COLO829 (cell line): ENCODE data around the gene CDC42.

Experiments
- DNase-seq: peaks from one replicate; pipeline ENCODE4 v3.0.0; 2012; ENCODE audit warnings: low spot score

CDC42 gene

DNA sequence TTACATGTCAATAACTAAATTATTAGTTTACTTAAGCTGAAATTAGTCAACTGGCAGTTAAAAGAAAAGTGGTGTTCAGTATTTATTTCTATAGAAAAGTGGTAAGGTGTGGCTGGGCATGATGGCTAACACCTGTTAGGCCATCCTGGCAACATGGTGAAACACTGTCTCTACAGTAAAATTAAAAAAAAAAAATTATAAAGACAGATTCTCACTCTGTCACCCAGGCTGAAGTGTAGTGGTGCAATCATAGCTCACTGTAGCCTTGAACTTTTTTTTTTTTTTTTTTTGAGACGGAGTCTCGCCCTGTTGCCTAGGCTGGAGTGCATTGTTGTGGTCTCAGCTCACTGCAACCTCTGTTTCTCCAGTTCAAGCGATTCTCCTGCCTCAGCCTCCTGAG, 57.5 kb downstream of the CDC42 start:
- DNase-seq, result no peak

GRCh38 chr1:22111115-22111514, 58.6 kb downstream of the CDC42 start:
- no peak for DNase-seq

GRCh38 chr1:22111620-22112019, 59.1 kb downstream of the CDC42 start:
- DNase-seq, result no peak

DNA sequence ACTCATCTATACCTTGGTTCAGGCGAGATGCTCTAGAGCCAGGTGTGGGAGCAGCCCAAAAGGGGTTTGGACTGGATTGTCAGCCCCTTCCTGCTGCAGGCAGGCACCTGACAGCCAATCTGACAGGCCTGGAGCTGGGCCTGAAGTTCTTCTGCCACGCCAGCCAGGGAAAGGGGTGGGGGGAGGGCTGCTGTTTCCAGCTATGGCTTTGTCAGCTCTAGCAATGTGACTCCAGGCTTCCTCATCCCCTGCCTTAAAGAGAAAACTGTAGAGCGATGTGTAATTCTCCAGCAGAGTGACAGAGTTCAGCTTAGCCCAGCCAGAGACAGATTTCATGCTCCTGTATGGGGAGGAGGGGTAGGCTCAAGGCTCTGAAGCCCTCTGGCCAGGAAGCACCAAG, 60.0 kb downstream of the CDC42 start:
- no peak for DNase-seq

- DNase-seq, result no peak
Measured at GRCh38 chr1:22114083-22115012, 61.8 kb downstream of the CDC42 start.

DNA sequence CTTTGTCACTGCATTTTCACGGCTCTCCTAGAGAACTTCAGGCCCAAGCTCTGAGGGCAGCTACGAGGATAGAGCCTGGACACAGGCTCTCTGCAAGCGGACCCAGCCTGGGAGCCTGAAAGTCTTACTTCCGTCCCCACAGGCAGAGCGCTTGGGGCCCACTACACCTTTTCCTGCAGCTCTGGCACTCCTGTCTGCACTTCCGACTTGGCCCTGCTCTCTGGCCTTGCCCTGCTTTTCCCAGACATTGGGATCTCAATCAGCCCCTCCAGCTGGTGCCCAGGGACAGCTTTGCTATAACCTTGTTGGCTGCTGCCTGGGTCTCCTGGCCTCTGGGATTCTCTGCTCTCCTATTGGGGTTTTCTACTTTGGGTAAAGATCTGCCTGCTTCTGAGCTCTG, 62.8 kb downstream of the CDC42 start:
- DNase-seq, result no peak

- DNase-seq, result peak; percentile 42
Measured at GRCh38 chr1:22117238-22117637, 64.7 kb downstream of the CDC42 start.

DNA sequence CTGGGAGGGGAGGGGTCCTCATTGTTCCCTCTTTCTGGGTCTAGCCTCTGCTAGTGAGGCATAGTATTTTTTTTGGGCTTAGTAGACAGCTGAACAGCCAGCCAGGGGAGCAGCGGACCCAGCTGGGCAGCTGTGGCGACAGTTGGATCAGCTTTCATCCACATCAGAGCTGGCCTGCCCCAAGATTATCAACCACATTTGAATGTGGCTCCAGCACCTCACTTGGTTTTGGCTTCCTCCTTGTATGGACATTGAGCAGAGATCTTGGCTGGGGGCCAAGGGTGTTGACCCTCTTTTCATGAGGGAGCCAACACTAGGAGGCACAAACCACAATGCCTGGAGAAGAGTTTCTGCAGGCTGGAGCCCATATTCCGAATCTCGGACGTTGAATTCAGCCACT, 65.3 kb downstream of the CDC42 start:
- no peak for DNase-seq

DNA sequence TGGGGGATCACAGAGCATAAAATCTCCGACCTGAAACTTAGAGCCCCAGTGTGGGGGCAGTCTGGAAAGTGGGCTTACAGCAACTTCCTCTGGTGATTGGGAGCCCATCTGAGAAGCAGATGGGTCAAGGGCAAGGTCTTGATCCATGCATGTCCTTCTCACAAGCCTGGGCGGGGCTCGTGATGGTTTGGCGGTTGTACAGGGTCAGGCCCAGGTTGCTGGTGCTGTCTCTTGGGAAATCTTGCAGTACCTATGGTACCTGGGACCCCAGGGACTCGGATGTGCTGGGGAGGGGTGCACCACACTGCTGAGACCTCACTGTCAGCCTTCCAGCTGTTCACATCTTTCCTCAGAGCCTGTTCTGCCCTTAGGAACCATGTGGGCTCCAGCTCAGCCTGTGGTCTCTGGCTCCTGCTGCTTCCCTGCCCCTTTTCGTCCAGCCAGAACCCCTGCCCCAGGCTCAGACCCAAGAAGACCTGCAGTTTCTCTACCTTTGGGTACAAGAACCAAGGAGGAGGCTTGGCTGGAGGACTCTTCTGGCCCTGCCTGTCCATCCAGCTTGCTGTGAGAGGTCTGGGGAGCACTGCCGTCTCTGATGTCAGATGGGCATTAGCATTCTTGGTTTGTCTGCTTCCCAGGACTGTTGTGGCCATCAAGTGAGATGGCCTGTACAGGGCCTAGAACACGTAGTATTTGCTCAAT, 65.9 kb downstream of the CDC42 start:
- no peak for DNase-seq

DNA sequence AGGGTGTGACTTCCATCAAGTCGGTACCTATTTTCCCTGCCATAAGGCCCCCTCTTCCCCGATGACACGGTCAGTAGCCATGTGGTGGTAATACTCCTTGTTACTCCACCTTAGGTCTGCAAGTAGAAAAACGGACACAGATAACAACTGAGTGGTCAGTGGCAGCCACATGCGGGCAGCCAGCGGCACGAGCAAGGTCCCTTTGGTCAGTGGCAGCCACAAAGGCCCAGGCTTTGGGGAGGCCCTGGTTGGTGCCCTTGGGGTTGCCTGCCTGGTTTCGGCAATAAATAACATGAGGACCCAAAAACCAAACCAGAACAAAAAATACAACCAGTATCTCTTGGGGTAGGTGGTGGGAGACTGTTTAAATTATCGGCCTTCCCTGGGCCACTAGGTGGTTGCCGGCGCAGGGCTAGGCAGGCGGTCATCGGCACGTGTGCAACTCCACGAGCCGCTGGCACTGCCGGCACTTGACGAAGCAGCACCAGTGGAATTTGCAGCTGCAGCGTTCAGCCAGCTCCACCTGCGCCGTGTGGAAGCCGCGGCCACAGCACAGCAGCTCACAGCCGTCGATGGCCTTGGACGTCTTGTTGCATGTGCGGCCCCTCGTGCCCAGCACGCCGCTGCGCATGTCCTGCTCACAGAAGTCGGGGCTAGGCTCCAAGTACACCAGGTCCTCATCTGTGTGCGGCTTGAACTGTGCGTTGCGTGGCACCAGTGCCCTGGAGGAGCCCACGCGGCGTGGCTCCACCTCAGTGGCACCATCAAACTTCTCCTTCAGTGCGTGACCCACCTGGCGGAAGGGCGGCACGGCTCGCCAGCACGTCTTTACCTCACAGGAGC, 67.3 kb downstream of the CDC42 start:
- DNase-seq, result no peak

DNA sequence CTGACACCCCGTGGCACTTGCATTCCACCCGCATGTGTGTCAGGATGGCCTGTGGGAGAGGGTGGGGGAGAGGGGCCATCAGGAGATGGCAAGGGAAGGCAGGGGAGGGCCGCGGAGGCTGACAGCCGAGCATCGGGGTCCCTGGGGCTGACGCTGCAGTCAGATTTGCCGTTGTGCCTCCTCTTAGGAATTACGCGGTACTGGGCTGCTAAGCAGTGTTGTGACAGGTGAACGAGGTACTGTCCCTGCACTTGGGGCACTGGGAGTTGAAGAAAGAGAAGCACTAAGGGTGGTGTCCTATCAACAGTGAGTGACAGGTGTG, 67.9 kb downstream of the CDC42 start:
- no peak for DNase-seq

- DNase-seq, result no peak
Measured at GRCh38 chr1:22121421-22121911, 69.0 kb downstream of the CDC42 start.

DNA sequence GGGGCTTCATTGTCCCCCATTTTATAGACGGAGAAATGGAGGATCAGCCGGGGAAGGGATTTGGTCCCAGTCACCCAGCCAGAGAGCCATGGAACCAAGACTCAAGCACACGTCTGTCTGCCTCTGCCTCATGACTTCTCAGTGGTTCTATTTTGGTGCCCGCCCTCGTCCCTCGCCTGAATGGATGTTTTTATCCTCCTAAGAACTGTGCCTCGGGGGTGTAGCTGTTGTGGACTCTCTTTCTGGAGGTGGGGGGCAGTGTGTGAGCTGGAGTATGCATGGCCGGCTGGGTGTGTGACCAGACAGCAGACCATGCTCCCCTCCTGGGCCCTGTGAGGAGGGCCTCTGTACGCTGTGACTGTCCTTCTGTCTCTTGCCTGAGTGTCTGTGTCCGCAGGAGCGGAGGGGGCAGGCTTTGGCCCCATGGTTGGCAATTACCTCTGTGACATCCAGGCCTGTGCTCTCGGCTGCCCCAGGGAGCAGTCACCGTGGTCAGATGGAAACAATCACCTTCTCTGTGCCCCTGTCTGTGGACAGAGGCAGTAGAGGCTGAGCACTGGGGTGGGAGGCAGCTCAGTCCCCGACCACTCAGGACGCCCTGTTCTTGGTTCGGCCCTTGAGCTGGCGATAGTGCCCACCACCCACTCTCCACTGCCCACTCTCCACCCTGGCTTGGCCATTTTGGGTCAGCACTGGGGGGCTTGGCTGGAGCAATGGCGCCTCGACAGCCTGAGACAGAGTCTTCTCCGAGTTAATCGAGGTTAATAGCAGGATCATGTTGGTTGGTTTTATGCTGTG, 70.0 kb downstream of the CDC42 start:
- peak; percentile 69 for DNase-seq

DNA sequence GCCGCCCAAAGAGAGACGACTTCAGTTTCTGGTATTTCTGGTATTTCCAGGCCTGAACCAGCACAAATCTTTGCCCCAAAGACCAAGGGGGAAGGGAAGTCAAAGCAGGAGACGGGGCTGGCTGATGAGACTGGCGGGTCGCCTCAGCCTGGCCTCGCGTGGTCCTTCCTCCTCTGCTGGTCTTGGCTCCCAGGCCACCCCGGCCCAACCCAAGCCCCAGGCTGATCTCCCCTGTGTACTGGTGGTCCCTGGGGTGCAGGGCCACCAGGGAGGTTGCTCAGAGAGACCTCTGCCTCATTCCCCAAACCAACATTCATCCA, 70.5 kb downstream of the CDC42 start:
- DNase-seq, result no peak

DNA sequence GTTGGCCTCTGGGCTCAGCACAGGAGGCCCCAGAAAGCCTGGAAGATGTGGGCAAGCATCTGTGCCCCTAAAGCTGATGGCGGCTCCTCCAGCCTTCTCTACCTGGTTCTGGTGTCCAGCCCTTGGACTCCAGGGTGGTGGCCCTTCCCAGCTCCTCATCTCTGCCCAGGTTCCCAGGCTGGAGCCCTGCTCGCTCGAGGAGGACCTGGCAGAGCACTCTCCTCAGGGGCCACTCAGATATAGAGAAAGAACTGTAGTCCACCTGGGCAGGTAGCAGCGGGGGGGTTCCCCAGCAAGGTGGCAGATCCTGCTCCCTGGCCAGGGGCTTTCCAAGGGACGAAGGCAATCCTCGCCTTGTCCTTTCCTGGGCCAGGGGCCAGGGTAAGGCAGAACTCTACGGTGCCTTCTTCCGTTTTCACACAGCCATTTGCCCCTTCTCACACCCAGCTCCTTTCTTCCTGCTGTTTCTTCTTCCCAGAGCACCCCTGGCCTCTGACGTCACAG, 71.4 kb downstream of the CDC42 start:
- no peak for DNase-seq

GRCh38 chr1:22124592-22125229, 72.2 kb downstream of the CDC42 start:
- no peak for DNase-seq

GRCh38 chr1:22126531-22126930, 74.0 kb downstream of the CDC42 start:
- DNase-seq, result no peak

GRCh38 chr1:22127248-22127647, 74.7 kb downstream of the CDC42 start:
- DNase-seq, result no peak

GRCh38 chr1:22127731-22128130, 75.2 kb downstream of the CDC42 start:
- DNase-seq, result no peak

- no peak for DNase-seq
Measured at GRCh38 chr1:22128392-22128791, 75.9 kb downstream of the CDC42 start.

DNA sequence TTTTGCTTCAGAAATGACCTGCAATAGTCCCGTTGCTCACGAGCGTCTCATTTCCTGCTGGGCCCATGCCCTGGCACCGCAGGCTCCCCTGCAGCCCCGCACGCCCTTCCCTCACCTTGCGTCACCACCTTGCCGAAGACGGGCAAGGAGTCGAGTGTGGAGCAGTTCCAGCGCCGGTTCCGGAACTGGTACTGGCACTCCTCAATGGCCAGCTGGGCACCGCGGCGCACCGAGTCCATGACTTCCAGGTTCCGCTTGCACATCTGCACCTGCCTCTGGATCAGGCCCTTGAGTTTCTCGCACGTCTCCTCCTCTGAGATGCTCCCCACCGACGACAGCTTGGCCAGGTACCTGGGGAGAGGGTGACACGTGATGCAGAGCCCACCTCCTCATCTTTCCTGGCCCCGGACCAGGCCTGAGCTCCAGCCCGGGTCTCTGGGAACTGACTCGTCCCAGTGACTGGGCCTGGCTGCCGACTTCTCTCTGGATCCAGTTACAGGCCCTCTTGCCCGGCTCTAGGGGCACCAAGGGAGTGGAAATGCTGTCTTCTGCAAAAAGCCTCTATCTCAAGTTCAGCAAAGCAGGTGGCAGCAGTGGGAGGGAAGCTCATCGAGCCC, 77.1 kb downstream of the CDC42 start:
- DNase-seq, result no peak
